HG03159 (cell line): ENCODE results near the gene MRPL28.
"Not testable (repeated sequence)": the region's sequence is repeated elsewhere in the genome, so short reads cannot be mapped to it uniquely, and the experiment has no call there.

Experiments
- ATAC-seq: cut with Tn5 transposase; IDR thresholded peaks from one replicate; pipeline ENCODE4 v1.9.1; 2021; ENCODE audit warnings: mild to moderate bottlenecking, moderate library complexity; ENCODE audit not compliant: unreplicated experiment

MRPL28 gene

GRCh38 chr16:391885-392335 is 21.6 kb upstream of the MRPL28 start:
- ATAC-seq = no peak

GRCh38 chr16:389352-389751 is 19.0 kb upstream of the MRPL28 start:
- ATAC-seq = no peak

- not testable (repeated sequence) for ATAC-seq
Observed at GRCh38 chr16:387761-388666, 17.7 kb upstream of the MRPL28 start.

GRCh38 chr16:386641-387156 is 16.4 kb upstream of the MRPL28 start:
- no peak for ATAC-seq

- no peak for ATAC-seq
Observed at GRCh38 chr16:383326-384051, 13.2 kb upstream of the MRPL28 start.

- peak; percentile 45 for ATAC-seq
Observed at GRCh38 chr16:381789-382717, 11.7 kb upstream of the MRPL28 start, which contains the start of gene PGAP6. Gene PGAP6, minus strand, starts transcription at chr16:381978. Its CDS starts 157 bp downstream, at chr16:381821.

GRCh38 chr16:381012-381788 is 10.9 kb upstream of the MRPL28 start:
- peak; percentile 14 for ATAC-seq

- no peak for ATAC-seq
Observed at GRCh38 chr16:380762-381011, 10.3 kb upstream of the MRPL28 start.

GRCh38 chr16:379961-380761 is 9.8 kb upstream of the MRPL28 start:
- no peak for ATAC-seq

GRCh38 chr16:379183-379960 is 9.0 kb upstream of the MRPL28 start:
- ATAC-seq = no peak

GRCh38 chr16:378821-379182 is 8.5 kb upstream of the MRPL28 start:
- no peak for ATAC-seq

- ATAC-seq = not testable (repeated sequence)
Observed at GRCh38 chr16:378113-378820, 7.9 kb upstream of the MRPL28 start.

- ATAC-seq = no peak
Observed at GRCh38 chr16:377419-377951, 7.1 kb upstream of the MRPL28 start.

- ATAC-seq = no peak
Observed at GRCh38 chr16:376817-377418, 6.6 kb upstream of the MRPL28 start.

GRCh38 chr16:375927-376816 is 5.8 kb upstream of the MRPL28 start:
- no peak for ATAC-seq

- ATAC-seq = no peak
Observed at GRCh38 chr16:375212-375611, 4.9 kb upstream of the MRPL28 start.
